NCI-H146 (cell line): Measurements from ENCODE around the gene ZNF121.
"Not testable (repeated sequence)": the region's sequence is repeated elsewhere in the genome, so short reads cannot be mapped to it uniquely, and the experiment has no call there.

ENCODE experiments used
- DNase-seq: peaks from one replicate; lab custom pipeline; 2025; lab: John Stamatoyannopoulos, UW

Gene ZNF121

DNA sequence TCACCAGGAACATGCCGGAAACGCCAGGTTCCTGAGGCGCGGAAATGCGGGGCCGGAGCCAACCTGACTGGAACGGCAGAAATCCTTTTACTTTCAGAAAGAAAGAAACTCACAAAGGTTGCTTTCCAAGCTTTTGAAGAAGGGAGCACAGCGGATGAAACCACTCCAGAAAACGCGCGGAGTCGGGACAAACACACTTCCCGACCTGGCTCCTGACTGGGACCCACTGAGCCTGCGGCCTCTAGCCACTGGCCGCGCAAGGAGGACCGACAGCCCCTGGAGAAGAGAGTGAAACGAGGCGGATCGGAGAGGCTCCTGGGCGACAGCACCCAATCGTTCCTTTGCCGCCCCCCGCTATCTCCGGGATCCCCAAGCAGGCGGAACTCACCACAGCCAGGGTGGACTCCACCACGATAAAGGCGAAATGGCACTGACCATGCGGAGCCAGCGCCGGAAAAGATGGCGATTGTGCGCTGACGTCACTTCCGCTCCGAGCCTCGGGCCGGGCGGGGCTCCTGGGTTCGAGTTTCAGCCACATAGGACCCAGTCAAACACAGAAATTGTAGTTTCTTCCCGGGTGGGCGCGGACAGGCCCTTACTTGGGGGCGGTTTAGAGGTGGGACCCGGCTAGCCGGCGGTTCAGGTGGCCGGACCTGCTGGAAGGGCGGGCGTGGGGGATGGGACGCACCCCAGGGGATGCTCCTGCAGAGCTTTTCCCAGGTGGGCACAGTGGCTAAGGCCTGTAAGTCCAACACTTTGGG is at the start of gene ZNF121:
Gene ZNF121, minus strand, starts transcription at position 432 of the 761 bp plus-strand sequence. CDS start 16,407 bp downstream, outside the sequence.
- peak; percentile 87 for DNase-seq

DNA sequence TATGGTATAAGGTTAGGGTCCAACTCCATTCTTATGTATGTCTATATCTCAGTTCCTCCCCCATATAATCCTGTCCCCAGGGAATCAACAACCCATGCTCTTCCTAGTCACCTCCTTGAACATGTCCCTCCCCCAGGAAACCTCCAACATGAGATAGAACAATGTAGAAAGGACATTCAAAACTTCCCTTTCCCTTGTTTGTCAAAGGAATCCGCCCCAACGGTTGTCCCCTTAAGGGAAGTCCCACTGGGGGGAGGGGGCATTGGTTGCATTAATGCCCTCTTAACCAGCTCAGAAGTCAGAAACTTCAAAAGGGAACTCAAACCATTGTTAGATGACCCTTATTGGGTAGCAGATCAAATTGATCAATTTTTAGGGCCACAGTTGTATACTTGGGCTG is 43.6 kb upstream of the ZNF121 start:
- no peak for DNase-seq

DNA sequence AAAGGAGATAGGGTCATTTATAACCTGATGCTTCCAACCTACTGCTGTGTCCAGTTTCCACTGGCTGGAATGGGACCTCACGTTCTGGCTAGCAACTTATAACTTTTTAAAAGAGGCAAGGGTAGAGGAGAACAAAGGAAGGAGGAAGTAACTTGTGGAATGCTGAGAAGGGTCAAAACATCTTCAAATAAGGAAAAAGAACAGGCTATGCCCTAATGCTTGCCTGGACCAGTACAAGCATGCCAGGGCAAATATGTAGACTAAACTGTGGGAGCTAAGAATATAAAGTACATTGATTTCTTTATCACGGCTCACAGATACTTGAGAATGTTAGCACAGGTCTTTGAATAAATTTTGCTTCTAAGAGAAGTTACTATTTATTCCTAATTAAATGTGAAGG is 38.2 kb upstream of the ZNF121 start:
- no peak for DNase-seq

DNA sequence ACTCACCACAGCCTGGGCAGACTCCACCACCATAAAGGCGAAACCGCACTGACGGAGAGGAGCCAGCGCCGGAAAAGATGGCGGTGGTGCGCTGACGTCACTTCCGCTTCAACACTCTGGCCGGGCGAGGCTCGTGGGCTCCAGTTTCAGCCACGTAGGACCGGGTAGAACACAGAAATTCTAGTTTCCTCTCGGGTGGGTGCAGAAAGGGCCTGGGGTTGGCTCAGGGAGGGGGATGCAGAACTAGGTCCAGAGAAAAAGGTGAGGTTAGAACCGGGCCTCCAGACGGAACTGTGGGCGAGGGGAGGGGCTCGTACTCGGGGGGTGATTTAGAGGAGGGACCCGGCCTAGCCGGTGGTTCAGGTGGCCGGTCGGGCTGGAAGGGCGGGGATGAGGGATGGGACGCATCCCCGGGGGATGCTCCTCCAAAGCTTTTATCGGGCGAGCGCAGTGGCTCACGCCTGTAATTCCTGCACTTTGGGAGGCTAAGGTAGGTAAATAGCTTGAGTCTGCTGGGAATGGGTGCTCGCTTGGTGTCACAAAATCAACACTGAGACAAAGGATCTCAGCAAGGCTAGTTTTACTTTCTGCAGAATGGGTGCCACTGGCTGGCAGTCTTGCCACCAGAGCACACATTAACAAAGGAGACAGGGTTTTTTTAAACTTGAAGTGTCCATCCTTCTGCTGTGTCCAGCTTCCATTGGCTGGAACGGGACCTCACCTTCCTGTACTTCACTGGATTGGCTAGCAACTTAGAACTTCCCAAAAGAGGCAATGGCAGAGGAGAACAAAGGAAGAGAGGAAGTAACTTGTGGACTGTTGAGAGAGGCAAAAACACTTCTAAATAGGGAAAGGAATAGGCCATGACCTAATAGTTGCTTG is 37.1 kb upstream of the ZNF121 start, which contains the start of gene ZNF561:
Gene ZNF561, minus strand, starts transcription at position 77 of the 882 bp plus-strand sequence. CDS start 1,776 bp downstream, outside the sequence.
- peak; percentile 80 for DNase-seq

DNA sequence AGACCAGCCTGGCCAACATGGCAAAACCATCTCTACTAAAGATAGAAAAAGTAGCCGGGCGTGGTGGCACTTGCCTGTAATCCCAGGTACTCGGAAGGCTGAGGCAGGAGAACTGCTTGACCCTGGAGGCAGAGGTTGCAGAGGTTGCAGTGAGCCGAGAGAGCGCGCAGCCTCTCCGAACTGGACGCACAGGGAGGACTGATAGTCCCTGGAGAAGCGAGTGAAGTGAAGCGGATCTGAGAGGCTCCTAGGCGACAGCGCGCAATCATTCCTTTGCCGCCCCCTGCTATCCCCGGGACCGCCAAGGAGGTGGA is 36.5 kb upstream of the ZNF121 start:
- DNase-seq: no peak

DNA sequence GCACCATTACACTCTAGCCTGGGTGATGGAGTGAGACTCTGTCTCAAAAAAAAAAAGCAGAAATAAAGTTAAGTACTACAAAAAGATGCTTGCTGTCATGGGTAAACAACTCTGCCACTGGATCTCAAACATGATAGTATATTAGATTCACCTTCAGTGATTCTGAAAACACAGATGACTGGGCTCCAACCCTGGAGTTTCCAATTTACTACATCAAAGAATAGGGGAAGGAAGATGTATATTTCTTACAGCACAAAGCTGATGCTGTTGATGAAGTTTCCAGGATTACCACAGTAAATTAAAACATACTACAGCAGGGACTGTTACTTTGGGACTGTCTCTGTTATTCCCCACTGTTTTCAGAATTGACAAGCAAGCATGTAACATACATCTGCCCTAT is 31.5 kb upstream of the ZNF121 start:
- no peak for DNase-seq

DNA sequence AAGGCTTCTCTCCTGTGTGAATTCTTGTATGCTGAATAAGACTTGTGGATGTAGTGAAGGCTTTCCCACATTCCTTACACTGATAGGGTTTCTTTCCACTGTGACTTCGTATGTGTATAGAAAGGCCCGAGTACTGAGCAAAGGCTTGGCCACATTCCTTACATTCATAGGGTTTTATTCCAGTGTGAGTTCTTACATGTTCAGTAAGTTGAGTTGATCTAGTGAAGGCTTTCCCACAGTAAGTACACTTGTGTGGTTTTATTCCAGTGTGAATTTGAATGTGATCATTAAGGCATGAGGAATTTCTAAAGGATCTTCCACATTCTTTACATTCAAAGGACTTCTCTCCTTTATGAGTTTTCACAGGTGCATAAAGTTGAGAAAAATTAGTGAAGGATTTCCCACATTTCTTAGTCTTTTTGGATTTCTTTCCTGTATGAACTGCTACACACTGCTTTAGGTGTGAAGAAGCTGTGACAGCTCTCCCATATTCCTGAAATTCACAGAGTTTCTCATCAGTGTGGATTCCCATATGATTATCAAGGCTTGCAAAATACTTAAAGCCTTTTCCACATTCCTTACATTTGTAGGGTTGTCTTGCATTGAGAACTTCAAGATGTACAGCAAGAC is 26.3 kb upstream of the ZNF121 start:
- no peak for DNase-seq

DNA sequence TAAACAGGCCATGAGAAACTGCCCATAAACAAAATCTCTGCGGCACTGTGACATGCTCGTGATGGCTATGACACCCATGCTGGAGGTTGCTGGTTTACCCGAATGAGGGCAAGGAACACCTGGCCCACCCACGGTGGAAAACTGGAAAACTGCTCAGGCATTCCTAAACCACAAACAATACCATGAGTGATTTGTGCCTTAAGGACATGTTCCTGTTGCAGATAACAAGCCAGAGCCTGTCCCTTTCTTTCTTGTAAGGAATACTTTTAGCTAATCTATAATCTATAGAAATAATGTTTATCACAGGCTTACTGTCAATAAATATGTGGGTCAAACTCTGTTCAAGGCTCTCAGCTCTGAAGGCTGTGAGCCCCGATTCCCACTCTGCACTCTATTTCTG is 24.6 kb upstream of the ZNF121 start:
- no peak for DNase-seq

DNA sequence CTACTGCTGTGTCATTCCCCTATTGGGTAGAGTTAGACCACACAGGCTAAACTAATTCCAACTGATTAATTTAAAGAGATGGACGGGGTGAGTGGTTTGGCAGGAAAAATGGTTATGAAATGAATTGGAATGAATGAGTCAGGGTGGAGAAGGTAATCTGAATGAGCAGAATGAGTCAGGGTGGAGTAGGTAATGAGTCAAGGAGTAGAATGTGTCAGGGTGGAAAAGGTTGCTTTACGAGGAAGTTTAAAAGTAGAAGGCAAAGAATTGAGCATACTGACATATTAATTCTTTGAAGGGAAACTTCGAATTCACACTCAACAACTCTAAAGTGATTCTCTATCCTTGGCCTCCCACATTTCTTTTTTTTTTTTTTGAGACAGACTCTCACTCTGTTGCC is 12.7 kb upstream of the ZNF121 start:
- DNase-seq: no peak

DNA sequence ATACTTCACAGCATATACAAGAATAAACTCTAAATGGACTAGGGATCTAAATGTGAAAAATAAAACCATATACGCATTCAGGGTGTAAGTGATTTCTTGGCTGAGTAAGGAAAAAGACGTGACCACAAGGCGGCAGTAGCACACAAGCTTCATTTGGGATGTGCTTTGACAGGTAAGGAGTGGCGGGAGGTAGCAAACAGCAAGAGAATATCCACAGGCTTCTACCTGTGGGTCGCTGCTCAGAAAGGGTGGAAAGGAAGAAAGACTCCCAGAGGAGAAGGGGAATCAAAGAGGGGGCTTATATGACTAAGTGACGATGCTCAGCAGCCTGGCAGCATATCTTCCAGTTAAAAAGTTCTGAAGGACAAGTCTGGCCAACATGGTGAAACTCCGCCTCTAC is 2.5 kb upstream of the ZNF121 start:
- DNase-seq: peak; percentile 67

DNA sequence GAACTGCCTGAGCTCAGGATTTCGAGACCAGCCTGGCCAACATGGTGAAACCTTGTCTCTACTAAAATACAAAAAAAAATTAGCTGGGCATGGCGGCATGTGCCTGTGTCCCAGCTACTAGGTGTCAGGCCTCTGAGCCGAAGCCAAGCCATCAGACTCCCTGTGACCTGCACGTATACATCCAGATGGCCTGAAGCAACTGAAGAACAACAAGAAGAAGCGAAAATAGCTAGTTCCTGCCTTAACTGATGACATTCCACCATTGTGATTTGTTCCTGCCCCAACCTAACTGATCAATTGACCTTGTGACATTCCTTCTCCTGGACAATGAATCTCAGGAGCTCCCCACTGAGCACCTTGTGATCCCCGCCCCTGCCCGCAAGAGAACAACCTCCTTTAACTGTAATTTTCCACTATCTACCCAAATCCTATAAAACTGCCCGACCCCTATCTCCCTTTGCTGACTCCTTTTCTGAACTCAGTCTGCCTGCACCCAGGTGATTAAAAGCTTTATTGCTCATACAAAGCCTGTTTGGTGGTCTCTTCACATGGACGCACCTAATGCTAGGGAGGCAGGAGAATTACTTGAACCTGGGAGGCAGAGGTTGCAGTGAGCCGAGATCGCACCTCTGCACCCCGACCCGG is 2.1 kb downstream of the ZNF121 start:
- DNase-seq: not testable (repeated sequence)

DNA sequence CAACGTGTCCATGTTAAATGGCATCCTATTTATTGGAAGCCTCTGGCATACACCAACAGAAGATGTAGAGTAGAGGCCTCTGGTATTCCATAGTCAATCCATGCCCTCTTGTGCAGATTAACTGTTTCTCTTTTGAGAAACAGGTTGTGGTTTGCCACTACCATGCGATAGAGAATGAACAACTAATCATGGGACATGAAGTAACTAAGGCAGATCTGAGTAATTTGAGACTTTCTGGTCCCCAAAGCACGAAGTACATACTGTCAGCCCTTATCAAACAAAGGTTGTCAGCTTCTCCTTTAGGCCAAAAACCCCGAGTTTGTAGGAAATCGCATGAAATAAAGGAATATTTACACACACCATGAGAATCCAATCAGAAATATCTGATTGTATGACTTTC is 3.6 kb downstream of the ZNF121 start:
- DNase-seq: no peak

DNA sequence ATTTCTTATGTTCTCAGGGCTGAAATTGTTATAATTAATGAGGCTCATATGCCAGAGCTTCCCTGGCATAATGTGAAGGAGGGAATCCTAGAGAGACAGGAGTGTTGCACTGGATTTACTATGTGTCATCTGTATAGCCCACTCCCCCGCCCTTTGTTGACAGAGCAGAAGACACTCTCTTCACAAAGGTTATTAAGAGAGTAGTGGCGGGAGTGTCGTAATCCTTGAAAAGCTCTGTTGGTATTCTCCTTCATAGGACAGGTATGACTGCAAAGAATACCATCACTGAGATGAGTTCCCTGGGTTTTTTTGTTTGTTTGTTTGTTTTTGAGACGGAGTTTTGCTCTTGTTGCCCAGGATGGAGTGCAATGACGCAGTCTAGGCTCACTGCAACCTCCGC is 14.0 kb downstream of the ZNF121 start:
- no peak for DNase-seq

DNA sequence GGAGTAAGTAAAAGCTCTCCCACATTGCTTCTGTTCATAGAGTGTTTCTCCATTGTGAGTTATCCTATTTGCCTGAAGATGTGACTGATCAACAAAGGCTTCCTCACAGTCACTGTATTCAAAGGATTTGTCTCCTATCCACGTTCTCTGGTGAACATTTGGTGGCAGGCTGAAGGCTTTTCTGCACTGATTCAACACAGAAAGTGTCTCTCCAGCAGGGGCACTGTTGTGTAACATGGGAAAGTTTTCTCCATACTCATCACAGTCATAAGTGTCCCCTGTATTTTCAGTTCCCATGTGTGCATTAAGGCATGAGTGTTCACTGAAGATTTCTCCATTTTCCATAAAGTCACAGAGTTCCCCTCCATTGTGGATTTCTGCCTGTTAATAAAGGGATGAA is 17.6 kb downstream of the ZNF121 start:
- no peak for DNase-seq

DNA sequence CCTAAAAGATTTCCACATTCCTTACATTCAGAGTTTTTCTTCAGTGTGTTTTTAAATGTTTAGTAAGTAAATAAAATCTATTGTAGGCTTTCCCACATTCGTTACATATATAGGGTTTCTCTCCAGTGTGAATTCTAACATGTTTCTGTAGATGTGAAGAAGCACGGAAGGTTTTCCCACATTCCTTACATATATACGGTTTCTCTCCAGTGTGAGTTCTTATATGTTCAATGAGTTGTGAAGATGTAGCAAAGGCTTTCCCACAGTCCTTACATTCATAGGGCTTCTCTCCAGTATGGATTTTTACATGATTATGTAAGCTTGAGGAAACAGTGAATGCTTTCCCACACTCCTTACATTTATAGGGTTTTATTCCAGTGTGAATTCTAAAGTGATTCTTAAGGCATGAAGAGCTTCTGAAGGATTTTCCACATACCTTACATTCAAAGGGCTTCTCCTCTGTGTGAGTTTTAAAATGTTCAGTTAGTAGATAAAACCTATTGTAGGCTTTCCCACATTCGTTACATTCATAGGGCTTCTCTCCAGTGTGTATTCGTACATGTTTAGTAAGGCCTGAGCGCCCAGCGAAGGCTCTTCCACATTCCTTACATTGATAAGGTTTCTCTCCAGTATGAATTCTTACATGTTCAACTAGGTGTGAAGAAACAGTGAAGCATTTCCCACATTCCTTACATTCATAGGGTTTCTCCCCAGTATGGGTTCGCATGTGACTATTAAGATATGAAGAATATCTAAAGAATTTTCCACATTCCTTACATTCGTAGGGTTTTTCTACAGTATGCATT is 18.2 kb downstream of the ZNF121 start:
- DNase-seq: no peak

DNA sequence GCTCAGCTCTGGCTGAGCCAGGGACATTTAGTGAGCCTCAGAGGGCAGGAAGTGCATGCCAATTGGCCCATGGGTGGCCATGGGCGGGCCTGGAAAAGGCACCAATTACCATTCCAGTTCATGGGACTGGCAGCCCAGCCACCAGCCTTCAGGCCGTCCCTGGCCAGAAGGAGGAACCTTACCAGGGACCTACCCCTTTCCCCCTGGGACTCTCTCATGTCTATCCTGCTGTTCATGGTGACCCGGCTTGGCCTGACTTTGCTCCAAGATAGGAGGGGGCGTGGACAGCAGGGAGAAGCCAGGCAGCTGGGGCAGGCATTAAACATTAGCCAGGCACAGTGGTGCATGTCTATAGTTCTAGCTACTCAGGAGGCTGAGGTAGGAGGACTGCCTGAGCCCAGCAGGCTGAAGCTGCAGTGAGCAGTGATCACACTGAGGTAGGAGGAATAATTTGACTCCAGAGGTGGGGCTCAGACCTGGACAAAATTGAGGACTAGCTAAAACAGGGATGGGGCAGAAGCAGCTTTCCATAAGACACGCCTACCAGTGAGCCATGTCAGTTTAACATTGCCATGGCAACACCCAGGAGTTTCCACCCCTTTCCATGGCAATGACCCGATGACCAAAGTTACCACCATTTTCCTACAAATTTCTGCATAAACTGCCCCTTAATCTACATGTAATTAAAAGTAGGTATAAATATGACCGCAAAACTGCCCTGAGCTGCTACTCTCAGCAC is 31.6 kb downstream of the ZNF121 start:
- DNase-seq: no peak

DNA sequence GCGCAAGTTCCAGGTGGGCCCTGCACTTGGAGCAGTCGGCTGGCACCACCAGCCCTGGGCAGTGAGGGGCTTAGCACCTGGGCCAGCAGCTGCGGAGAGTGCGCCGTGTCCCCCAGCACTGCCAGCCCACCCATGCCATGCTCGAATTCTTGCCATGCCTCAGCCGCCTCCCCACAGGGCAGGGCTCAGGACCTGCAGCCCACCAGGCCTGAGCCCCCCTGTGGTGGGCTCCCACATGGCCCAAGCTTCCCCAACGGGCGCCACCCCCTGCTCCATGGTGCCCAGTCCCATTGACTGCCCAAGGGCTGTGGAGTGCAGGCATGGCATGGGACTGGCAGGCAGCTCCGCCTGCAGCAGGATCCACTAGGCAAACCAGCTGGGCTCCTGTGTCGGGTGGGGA is 36.4 kb downstream of the ZNF121 start:
- no peak for DNase-seq

DNA sequence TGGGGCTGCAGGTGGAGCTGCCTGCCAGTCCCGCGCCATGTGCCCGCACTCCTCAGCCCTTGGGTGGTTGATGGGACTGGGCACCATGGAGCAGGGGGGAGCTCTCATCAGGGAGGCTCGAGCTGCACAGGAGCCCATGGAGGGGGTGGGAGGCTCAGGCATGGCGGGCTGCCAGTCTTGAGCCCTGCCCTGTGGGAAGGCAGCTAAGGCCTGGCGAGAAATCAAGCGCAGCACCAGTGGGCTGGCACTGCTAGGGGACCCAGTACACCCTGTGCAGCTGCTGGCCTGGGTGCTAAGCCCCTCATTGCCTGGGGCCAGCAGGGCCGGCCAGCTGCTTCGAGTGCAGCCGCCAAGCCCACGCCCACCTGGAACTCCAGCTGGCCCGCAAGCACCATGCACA is 43.0 kb downstream of the ZNF121 start:
- not testable (repeated sequence) for DNase-seq

DNA sequence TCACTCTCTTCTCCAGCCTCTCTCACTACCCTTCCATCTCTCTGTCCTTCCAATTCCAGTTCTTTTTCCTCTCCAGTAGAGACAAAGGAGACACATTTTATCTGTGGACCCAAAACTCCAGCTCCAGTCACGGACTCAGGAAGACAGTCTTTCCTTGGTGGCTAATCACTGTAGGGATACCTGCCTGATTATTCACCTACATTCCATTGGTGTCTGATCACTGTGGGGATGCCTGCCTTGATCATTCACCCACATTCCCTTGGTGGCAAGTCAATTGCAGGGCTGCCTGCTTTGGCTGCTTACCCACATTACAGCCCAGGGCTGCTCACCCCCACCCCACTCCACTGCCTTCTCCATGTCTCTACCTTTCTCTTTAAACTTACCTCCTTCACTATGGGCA is 44.4 kb downstream of the ZNF121 start:
- not testable (repeated sequence) for DNase-seq

DNA sequence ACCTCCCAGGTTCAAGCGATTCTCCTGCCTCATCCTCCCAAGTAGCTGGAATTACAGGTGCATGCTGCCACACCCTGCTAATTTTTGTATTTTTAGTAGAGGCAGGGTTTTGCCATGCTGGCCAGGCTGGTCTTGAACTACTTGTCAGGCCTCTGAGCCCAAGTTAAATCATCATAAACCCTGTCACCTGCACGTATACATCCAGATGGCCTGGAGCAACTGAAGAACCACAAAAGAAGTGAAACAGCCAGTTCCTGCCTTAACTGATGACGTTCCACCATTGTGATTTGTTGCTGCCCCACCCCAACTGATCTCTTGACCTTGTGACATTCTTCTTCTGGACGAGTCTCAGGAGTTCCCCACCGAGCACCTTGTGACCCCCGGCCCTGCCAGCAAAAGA is 45.1 kb downstream of the ZNF121 start:
- not testable (repeated sequence) for DNase-seq
